Measurements from ENCODE around the gene MAGEB16. TPM values are rescaled to one million over a fixed set of nuclear protein-coding genes. Genes with fewer than 3 reads are reported as not detected.

Gene MAGEB16
- total RNA-seq: not detected

- intact Hi-C loops (cut with DNase I): no loop called here
- no peaks in the 10 kb centered on the region for H3K36me3 ChIP-seq
- no peaks in the 10 kb centered on the region for H3K9me3 ChIP-seq
- no peaks in the 10 kb centered on the region for H3K4me1 ChIP-seq
- H3K4me3 ChIP-seq: no peak within 1 kb of the TSS
- no peaks in the 10 kb centered on the region for H3K27me3 ChIP-seq
- TF ChIP-seq, protein P1, sequence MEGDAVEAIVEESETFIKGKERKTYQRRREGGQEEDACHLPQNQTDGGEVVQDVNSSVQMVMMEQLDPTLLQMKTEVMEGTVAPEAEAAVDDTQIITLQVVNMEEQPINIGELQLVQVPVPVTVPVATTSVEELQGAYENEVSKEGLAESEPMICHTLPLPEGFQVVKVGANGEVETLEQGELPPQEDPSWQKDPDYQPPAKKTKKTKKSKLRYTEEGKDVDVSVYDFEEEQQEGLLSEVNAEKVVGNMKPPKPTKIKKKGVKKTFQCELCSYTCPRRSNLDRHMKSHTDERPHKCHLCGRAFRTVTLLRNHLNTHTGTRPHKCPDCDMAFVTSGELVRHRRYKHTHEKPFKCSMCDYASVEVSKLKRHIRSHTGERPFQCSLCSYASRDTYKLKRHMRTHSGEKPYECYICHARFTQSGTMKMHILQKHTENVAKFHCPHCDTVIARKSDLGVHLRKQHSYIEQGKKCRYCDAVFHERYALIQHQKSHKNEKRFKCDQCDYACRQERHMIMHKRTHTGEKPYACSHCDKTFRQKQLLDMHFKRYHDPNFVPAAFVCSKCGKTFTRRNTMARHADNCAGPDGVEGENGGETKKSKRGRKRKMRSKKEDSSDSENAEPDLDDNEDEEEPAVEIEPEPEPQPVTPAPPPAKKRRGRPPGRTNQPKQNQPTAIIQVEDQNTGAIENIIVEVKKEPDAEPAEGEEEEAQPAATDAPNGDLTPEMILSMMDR (IDR thresholded peaks at IDR 0.05): no peak
- H3K9ac ChIP-seq (ENCODE audit: low read depth in 2 of 2, low read length in 2 of 2): no peak within 1 kb of the TSS
- no peak for DNase-seq
- H3K27ac ChIP-seq: no peak within 1 kb of the TSS
These were observed at the start of gene MAGEB16 for GRCh38 chrX:35798042-35798441. Gene MAGEB16 (plus strand): TSS chrX:35798342. CDS start chrX:35802197, 3,855 bp downstream.

GRCh38 chrX:35773958-35774564 lies 24.1 kb upstream of the MAGEB16 start:
- H3K27me3 ChIP-seq: no peaks in the 10 kb centered on the region
- no peaks in the 10 kb centered on the region for H3K4me1 ChIP-seq
- H3K9me3 ChIP-seq: no peaks in the 10 kb centered on the region
- no peak overlapping the region for H3K4me3 ChIP-seq
- H3K36me3 ChIP-seq: no peaks in the 10 kb centered on the region
- H3K9ac ChIP-seq (ENCODE audit: low read depth in 2 of 2, low read length in 2 of 2): no peak overlapping the region
- no peak for DNase-seq
- intact Hi-C loops (cut with DNase I): no loop called here
- no peak overlapping the region for H3K27ac ChIP-seq
- TF ChIP-seq, protein P1 (IDR thresholded peaks at IDR 0.05): no peak

DNA sequence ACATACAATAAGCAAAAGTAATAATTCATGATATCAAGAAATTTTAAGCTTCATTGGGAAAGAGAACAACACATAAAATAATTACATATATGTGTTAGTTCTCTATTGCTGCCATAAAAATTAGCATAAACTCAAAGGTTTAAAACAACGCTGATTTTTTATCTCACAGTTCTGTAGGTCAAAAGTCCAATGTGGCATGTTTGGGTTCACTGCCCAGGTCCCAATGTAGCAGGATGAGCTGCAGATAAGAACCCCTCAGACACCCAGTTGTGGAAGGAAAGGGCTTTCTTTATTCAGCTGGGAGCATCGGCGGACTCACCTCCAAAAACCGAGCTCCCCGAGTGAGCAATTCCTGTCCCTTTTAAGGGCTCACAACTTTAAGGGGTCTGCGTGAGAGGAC lies 13.1 kb upstream of the MAGEB16 start:
- no peak overlapping the region for H3K9ac ChIP-seq (ENCODE audit: low read depth in 2 of 2, low read length in 2 of 2)
- H3K36me3 ChIP-seq: no peaks in the 10 kb centered on the region
- H3K27me3 ChIP-seq: no peaks in the 10 kb centered on the region
- no peak overlapping the region for H3K27ac ChIP-seq
- no peaks in the 10 kb centered on the region for H3K9me3 ChIP-seq
- no peak for DNase-seq
- H3K4me1 ChIP-seq: no peaks in the 10 kb centered on the region
- H3K4me3 ChIP-seq: no peak overlapping the region
- intact Hi-C loops (cut with DNase I): no loop called here
- TF ChIP-seq, protein P1 (IDR thresholded peaks at IDR 0.05): no peak

DNA sequence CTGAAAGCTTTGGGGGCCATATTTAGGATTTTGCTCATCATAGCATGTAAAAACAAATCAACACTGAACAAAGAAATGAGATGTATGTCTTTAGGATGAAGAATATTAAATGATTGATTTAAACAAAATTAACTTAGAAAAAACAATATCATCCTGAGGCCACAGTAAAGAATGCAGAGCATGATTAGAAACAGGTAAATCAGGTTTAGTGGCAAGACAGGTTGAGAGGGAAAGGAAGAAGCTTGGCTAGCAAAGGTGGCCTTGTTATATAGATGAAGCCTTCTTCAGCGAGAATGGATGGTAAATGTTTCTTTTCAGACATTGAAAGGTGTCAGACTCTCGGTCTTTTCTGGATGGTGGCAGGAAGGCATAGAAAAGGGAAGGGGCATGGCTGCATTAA lies 11.9 kb upstream of the MAGEB16 start:
- TF ChIP-seq, protein P1 (IDR thresholded peaks at IDR 0.05): no peak
- H3K36me3 ChIP-seq: no peaks in the 10 kb centered on the region
- H3K4me3 ChIP-seq: no peak overlapping the region
- H3K27me3 ChIP-seq: no peaks in the 10 kb centered on the region
- H3K9me3 ChIP-seq: no peaks in the 10 kb centered on the region
- H3K9ac ChIP-seq (ENCODE audit: low read depth in 2 of 2, low read length in 2 of 2): no peak overlapping the region
- no peak overlapping the region for H3K27ac ChIP-seq
- intact Hi-C loops (cut with DNase I): no loop called here
- H3K4me1 ChIP-seq: no peaks in the 10 kb centered on the region
- no peak for DNase-seq

- H3K27me3 ChIP-seq: no peaks in the 10 kb centered on the region
- no peaks in the 10 kb centered on the region for H3K4me1 ChIP-seq
- TF ChIP-seq, protein P1 (IDR thresholded peaks at IDR 0.05): no peak
- intact Hi-C loops (cut with DNase I): no loop called here
- H3K9ac ChIP-seq (ENCODE audit: low read depth in 2 of 2, low read length in 2 of 2): no peak overlapping the region
- H3K4me3 ChIP-seq: no peak overlapping the region
- H3K27ac ChIP-seq: no peak overlapping the region
- no peak for DNase-seq
- H3K36me3 ChIP-seq: no peaks in the 10 kb centered on the region
- H3K9me3 ChIP-seq: no peaks in the 10 kb centered on the region
These were observed 10.3 kb upstream of the MAGEB16 start for GRCh38 chrX:35787867-35788266.

Measured in colonic mucosa (tissue), 4 donors.